ENCODE measurements around the gene GARIN3.
"Not testable (repeated sequence)": the region's sequence is repeated elsewhere in the genome, so short reads cannot be mapped to it uniquely, and the experiment has no call there.

DNA sequence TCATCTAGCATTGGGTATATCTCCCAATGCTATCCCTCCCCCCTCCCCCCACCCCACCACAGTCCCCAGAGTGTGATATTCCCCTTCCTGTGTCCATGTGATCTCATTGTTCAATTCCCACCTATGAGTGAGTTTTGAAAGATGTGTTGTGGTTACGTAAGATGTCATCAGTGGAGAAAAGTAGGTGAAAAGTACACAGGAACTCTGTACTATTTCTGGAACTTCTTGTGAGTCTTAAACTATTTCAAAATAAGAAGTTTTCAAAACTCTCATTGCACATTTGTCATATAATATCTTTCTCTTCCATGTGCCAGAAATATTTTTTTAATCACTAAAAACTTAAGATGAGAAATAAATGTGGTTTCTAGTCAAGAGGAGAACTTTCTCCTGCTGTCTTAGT is 44.6 kb upstream of the GARIN3 start:
- not testable (repeated sequence) for TF ChIP-seq HNRNPUL1 (IDR thresholded peaks at IDR 0.05; ENCODE audit: low read length); TEAD4 (IDR thresholded peaks at IDR 0.05; ENCODE audit: low read length); TEAD4 (CRISPR knock-in tag; IDR thresholded peaks at IDR 0.05; ENCODE audit: borderline replicate concordance); FOXP1 (CRISPR knock-in tag; IDR thresholded peaks at IDR 0.05)
- TF ChIP-seq, protein P1, sequence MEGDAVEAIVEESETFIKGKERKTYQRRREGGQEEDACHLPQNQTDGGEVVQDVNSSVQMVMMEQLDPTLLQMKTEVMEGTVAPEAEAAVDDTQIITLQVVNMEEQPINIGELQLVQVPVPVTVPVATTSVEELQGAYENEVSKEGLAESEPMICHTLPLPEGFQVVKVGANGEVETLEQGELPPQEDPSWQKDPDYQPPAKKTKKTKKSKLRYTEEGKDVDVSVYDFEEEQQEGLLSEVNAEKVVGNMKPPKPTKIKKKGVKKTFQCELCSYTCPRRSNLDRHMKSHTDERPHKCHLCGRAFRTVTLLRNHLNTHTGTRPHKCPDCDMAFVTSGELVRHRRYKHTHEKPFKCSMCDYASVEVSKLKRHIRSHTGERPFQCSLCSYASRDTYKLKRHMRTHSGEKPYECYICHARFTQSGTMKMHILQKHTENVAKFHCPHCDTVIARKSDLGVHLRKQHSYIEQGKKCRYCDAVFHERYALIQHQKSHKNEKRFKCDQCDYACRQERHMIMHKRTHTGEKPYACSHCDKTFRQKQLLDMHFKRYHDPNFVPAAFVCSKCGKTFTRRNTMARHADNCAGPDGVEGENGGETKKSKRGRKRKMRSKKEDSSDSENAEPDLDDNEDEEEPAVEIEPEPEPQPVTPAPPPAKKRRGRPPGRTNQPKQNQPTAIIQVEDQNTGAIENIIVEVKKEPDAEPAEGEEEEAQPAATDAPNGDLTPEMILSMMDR (IDR thresholded peaks at IDR 0.05 in 2 of 3, conservative IDR thresholded peaks at IDR 0.05 in 1 of 3; ENCODE audit: insufficient read depth in 2 of 3, low read depth in 1 of 3, low read length in 3 of 3), result not testable (repeated sequence)
- TF ChIP-seq, protein P2, sequence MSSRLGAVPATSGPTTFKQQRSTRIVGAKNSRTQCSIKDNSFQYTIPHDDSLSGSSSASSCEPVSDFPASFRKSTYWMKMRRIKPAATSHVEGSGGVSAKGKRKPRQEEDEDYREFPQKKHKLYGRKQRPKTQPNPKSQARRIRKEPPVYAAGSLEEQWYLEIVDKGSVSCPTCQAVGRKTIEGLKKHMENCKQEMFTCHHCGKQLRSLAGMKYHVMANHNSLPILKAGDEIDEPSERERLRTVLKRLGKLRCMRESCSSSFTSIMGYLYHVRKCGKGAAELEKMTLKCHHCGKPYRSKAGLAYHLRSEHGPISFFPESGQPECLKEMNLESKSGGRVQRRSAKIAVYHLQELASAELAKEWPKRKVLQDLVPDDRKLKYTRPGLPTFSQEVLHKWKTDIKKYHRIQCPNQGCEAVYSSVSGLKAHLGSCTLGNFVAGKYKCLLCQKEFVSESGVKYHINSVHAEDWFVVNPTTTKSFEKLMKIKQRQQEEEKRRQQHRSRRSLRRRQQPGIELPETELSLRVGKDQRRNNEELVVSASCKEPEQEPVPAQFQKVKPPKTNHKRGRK (tag; IDR thresholded peaks at IDR 0.05), result not testable (repeated sequence)
